ENCODE measurements around the gene SPATC1L.
"Not testable (repeated sequence)": the region's sequence is repeated elsewhere in the genome, so short reads cannot be mapped to it uniquely, and the experiment has no call there.

SPATC1L gene

DNA sequence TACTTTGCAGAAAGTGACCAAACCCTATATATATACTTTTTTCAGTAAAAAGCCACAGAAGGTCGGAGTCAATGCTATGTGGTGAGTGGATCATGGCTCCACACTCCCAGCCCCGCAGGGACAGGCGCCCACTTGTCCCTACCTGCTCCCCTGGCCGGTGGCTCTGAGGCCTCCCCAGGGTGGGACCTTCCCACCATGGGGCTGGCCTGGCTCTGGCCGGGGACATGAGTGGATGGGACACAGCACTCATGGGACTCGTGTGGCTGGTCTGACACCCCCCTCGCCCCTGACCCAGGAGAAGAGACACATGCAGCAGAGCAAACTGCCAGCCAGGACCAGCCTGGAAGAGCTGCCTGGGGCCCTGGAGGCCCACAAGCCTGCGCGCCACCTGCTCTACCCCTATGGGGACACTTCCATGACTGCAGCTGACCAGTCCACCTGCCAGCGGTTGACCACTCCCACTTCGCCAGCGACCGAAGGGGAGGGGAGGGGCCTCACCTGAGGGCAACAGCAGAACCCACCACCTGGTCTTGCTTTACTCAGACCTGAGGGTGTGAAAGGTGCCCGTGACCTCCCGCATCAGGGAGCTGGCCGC, 2.2 kb downstream of the SPATC1L start:
- no peak for DNase-seq

DNA sequence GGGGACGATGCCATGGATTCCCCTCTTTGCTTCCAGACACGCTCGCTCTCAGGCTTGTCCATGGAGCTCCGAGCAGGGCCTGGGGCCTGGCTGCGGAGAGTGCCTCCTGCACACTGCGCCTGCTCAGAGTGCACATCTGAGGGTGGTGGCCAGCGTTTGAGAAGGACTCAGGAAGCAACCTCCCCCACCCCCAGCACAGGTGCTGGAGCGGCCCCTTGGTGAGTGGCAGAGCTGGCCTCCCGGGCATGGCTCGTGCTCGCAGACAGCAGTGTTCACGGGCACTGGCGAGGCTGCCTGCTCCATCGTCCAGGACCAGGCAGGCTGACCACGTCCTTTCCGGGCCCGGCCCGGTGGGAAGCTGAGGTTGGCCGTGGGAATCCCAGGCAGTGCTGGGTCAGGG, 2.8 kb downstream of the SPATC1L start:
- DNase-seq, result no peak

DNA sequence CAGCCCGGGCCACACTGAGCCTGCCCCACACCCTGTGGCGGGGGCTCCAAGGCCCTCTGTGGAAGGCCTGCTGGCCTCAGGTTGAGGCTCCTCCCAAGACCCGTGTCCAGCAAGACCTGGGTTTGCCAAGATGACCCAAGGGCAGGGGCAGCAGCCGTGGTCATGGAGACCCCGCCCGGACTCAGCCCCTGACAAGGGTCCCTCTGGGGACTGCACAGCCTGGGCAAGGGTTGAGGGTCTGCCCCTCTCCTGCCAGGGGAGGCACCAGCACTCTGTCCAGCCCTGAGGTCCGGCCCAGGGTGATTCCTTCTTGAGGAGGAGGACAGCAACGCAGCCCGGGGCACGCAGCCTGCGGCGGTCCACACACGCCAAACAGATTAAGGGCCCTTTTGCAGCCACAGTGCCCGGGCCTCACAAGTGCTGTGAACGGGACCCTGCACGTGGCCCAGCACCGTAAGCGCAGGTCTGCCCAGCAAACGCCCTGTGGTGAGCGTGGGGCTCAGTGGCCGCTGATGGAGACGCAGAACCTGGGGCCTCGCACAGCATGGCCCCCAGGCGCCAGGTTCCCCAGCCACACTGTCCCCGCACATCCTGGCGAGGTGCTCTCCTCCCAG, 3.4 kb downstream of the SPATC1L start:
- DNase-seq, result no peak

DNA sequence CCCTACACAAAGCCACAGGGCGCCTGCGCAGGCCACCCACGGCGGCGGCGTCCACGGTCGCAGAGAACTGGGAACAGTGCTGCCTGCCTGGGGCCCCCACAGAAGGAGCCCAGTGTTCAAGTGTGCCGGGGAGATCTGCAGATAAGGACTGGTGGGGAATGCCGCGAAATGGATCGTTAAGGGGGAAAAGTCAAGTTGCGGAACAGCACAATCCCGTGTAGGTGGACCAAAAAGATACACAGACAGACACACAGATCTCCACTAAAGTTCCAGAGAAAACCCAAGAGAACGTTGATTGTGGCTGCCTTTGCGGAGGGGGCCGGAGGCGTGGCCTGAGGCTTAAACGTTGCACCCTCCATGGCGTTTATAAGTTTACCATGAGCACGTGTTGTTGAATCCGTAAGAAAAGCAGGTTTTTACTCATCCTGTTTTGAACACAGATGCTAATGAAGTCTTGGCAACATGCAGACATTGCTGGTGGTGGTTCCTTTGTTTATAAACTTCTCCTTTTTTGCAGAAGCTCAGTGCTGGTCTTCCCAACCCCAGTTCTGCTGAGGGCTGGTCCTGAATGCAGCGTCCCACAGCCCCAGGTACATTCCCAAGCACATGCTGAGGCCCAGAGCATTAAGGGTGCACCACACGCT, 4.1 kb downstream of the SPATC1L start:
- DNase-seq, result no peak

- no peak for DNase-seq
Observed at GRCh38 chr21:46179708-46180078, 4.6 kb downstream of the SPATC1L start.

- DNase-seq, result no peak
Observed at GRCh38 chr21:46178961-46179360, 5.3 kb downstream of the SPATC1L start.

- not testable (repeated sequence) for DNase-seq
Observed at GRCh38 chr21:46176443-46177129, 7.7 kb downstream of the SPATC1L start.

- no peak for DNase-seq
Observed at GRCh38 chr21:46173573-46173972, 10.7 kb downstream of the SPATC1L start.

GRCh38 chr21:46172863-46173528, 11.3 kb downstream of the SPATC1L start:
- DNase-seq, result no peak

- no peak for DNase-seq
Observed at GRCh38 chr21:46171996-46172862, 12.0 kb downstream of the SPATC1L start.

DNA sequence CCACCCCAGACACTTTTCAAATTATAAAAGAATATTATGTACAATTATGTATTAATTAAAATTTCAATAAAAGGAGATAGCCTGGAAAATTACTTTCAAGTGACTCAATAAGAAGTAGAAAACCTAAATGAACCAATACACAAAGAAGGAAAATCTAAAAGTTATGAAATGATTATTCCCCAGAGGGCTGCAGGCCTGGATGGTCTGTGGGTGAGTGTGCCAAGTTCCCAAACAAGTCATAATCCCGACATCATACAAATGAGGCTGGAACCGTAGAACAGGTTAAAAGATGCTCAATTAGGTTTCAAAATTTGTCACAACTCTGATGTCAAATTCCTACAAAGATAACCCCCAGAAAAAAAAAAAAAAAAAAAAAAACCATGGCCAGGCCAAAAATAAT, 12.7 kb downstream of the SPATC1L start:
- DNase-seq, result no peak

GRCh38 chr21:46170436-46171193, 13.6 kb downstream of the SPATC1L start:
- not testable (repeated sequence) for DNase-seq

GRCh38 chr21:46168659-46169386, 15.4 kb downstream of the SPATC1L start:
- no peak for DNase-seq

DNA sequence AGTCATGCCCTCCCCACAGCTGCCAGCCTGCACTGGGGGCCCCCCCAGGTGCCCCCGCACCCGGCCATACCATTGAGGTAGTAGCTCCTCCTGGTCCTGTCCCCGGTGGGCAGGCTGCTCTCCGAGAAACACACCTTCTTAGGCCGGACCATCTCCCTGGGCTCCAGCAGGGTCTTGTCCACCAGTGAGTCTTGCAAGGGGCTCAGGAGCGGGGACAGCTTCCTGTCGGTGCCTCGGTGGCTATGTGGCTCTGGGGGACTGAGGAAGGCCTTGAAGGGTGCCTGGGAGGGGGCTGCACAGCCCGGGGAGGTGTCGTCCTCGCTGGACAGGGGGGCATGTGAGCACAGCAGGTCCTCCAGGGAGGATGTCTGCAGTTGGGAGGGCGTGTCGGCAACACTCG, 16.0 kb downstream of the SPATC1L start:
- no peak for DNase-seq

DNA sequence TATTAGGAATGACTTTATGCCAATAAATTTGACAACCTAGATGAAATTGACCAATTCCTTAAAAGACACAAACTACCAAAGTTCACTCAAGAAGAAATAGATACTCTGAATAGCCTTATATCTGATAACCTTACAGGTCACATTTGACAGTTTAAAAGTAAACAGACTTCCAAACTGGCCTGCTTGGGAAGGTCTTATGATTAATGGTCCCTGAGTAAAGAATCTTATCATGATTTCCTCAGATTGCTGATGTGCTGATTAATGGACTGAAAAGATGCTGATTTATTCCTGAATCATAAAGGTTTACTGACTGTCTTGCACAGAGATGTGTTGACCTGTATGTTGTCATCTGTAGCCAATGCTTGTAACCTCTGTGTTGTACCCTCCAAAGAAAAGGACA, 19.2 kb downstream of the SPATC1L start:
- no peak for DNase-seq

DNA sequence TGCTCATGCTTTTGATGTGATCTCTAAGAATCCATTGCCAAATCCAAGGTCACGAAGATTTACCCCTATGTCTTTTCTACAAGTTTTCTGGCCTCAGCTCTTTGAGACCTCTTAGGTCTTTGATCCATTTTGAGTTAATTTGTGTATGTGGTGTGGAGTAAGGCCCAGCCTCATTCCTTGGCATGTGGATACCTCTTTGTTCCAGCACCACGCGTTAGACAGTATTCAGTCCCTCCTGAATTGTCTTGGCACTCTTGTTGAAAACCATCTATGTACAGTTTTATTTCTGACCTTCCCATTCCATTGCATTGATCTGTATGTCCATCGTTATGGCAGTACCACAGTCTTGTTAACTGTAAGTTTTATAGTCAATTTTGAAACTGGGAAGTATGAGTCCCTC, 20.9 kb downstream of the SPATC1L start:
- DNase-seq, result no peak

GRCh38 chr21:46161633-46162592, 22.3 kb downstream of the SPATC1L start:
- no peak for DNase-seq

GRCh38 chr21:46160907-46161632, 23.2 kb downstream of the SPATC1L start:
- no peak for DNase-seq

- no peak for DNase-seq
Observed at GRCh38 chr21:46160657-46160906, 23.7 kb downstream of the SPATC1L start.
